Measurements from ENCODE around the gene C11orf52. TPM values are rescaled to one million over a fixed set of nuclear protein-coding genes. Genes with fewer than 3 reads are reported as not detected.

Gene C11orf52
- total and polyA plus RNA-seq, 2 donors (not counting 3 experiments of a cell fraction or from before 2014, with no cell fraction given): 0.31 to 0.76 TPM

GRCh38 chr11:111912535-111912934 lies 6.2 kb upstream of the C11orf52 start, which contains the start of gene HSPB2:
TSS of gene HSPB2 (plus strand) at chr11:111912734. CDS start at chr11:111912830, 96 bp downstream.
- Histone ChIP-seq H3K79me2 (ENCODE audit: control insufficient read depth, insufficient read depth, low read length) (no peaks in the 10 kb centered on the region), H3K36me3 (ENCODE audit: control insufficient read depth in 2 of 2, extremely low read depth in 1 of 2, insufficient read depth in 2 of 2, low read length in 2 of 2) (no peaks in the 10 kb centered on the region), H4K20me1 (replicated peaks; ENCODE audit: control insufficient read depth, extremely low read depth, insufficient read depth, low read length) (no peaks in the 10 kb centered on the region), H3K27me3 (ENCODE audit: control insufficient read depth in 2 of 2, insufficient read depth in 2 of 2, low read length in 2 of 2) (peaks cover 2 to 9% of the 10 kb centered on the region in 2 experiments), H3K27ac (ENCODE audit: insufficient read depth, low read depth, low read length) (no peak within 1 kb of the TSS), H3K4me1 (ENCODE audit: control insufficient read depth, extremely low read depth, insufficient read depth, low read length) (peaks cover 6% of the 10 kb centered on the region), H3K9me3 (replicated peaks; ENCODE audit: control insufficient read depth, insufficient read depth, low read length) (no peaks in the 10 kb centered on the region), H2AFZ (ENCODE audit: low read depth, low read length) (peak within 1 kb of the TSS; percentile 38), H3K9me1 (replicated peaks; ENCODE audit: control insufficient read depth, extremely low read depth, insufficient read depth, low read length) (no peaks in the 10 kb centered on the region), H3K4me2 (ENCODE audit: insufficient read depth, low read length) (no peak within 1 kb of the TSS), H3K4me3 (replicated peaks in 1 of 3; ENCODE audit: insufficient read depth in 1 of 3, low read depth in 1 of 3, low read length in 3 of 3) (no peak within 1 kb of the TSS), H3K9ac (replicated peaks; ENCODE audit: extremely low read depth, insufficient read depth, low read length) (no peak within 1 kb of the TSS)
- dilution Hi-C loops (cut with MboI; ENCODE audit: extremely low pct_ligation_motif_present, low sequenced_read_pairs): no loop called here
- BruUV-seq (replicated peaks): no TSS peak
- POLR2A ChIA-PET: no interaction called here
- CTCF ChIA-PET: interaction anchor here (0.5 to 1.1 kb wide), 2 partner anchors 31 to 41 kb away, joined by 3 read pairs; no protein-coding TSS in a partner anchor
- DNase-seq (ENCODE audit: low read depth, low spot score): no peak
- no peak for TF ChIP-seq FOS (IDR thresholded peaks at IDR 0.05; ENCODE audit: borderline replicate concordance, insufficient read depth, low read length)
- TF ChIP-seq POLR2A (IDR thresholded peaks at IDR 0.05; ENCODE audit: low read depth, low read length): no peak
- no peak for TF ChIP-seq GATA2 (IDR thresholded peaks at IDR 0.05; ENCODE audit: insufficient read depth, insufficient read length, low read depth, low read length)
- FAIRE-seq: no peak
- intact Hi-C loops (cut with micrococcal nuclease): no loop called here

GRCh38 chr11:111913031-111913861 lies 5.5 kb upstream of the C11orf52 start:
- FAIRE-seq (no peak), DNase-seq (ENCODE audit: low read depth, low spot score) (no peak)
- Histone ChIP-seq H3K9ac (replicated peaks; ENCODE audit: extremely low read depth, insufficient read depth, low read length) (no peak overlapping the region), H3K4me3 (replicated peaks in 1 of 3; ENCODE audit: insufficient read depth in 1 of 3, low read depth in 1 of 3, low read length in 3 of 3) (no peak overlapping the region), H3K4me2 (ENCODE audit: insufficient read depth, low read length) (no peak overlapping the region), H3K9me3 (replicated peaks; ENCODE audit: control insufficient read depth, insufficient read depth, low read length) (no peaks in the 10 kb centered on the region), H2AFZ (ENCODE audit: low read depth, low read length) (peak overlapping the region; percentile 38), H3K4me1 (ENCODE audit: control insufficient read depth, extremely low read depth, insufficient read depth, low read length) (peaks cover 6% of the 10 kb centered on the region), H3K27me3 (ENCODE audit: control insufficient read depth in 2 of 2, insufficient read depth in 2 of 2, low read length in 2 of 2) (peaks cover 2 to 9% of the 10 kb centered on the region in 2 experiments), H3K36me3 (ENCODE audit: control insufficient read depth in 2 of 2, extremely low read depth in 1 of 2, insufficient read depth in 2 of 2, low read length in 2 of 2) (no peaks in the 10 kb centered on the region), H3K79me2 (ENCODE audit: control insufficient read depth, insufficient read depth, low read length) (no peaks in the 10 kb centered on the region), H4K20me1 (replicated peaks; ENCODE audit: control insufficient read depth, extremely low read depth, insufficient read depth, low read length) (no peaks in the 10 kb centered on the region), H3K9me1 (replicated peaks; ENCODE audit: control insufficient read depth, extremely low read depth, insufficient read depth, low read length) (no peaks in the 10 kb centered on the region), H3K27ac (ENCODE audit: insufficient read depth, low read depth, low read length) (no peak overlapping the region)
- BruUV-seq (replicated peaks): no TSS peak
- CTCF ChIA-PET: interaction anchor here (0.7 to 1.2 kb wide), 4 partner anchors 12 to 69 kb away, joined by 3 to 7 read pairs (median 3); no protein-coding TSS in a partner anchor
- POLR2A ChIA-PET: no interaction called here
- intact Hi-C loops (cut with micrococcal nuclease) (no loop called here), dilution Hi-C loops (cut with MboI; ENCODE audit: extremely low pct_ligation_motif_present, low sequenced_read_pairs) (no loop called here)
- no peak for TF ChIP-seq POLR2A (IDR thresholded peaks at IDR 0.05; ENCODE audit: low read depth, low read length)
- TF ChIP-seq MYC (IDR thresholded peaks at IDR 0.05; ENCODE audit: low read depth, low read length): no peak
- TF ChIP-seq EZH2 (IDR thresholded peaks at IDR 0.05; ENCODE audit: borderline replicate concordance, low read depth, low read length, severe bottlenecking): no peak
- TF ChIP-seq, protein P1, sequence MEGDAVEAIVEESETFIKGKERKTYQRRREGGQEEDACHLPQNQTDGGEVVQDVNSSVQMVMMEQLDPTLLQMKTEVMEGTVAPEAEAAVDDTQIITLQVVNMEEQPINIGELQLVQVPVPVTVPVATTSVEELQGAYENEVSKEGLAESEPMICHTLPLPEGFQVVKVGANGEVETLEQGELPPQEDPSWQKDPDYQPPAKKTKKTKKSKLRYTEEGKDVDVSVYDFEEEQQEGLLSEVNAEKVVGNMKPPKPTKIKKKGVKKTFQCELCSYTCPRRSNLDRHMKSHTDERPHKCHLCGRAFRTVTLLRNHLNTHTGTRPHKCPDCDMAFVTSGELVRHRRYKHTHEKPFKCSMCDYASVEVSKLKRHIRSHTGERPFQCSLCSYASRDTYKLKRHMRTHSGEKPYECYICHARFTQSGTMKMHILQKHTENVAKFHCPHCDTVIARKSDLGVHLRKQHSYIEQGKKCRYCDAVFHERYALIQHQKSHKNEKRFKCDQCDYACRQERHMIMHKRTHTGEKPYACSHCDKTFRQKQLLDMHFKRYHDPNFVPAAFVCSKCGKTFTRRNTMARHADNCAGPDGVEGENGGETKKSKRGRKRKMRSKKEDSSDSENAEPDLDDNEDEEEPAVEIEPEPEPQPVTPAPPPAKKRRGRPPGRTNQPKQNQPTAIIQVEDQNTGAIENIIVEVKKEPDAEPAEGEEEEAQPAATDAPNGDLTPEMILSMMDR (IDR thresholded peaks at IDR 0.05; ENCODE audit: extremely low read depth in 1 of 2, insufficient read depth in 1 of 2, low read depth in 1 of 2, low read length in 2 of 2): no peak
- no peak for TF ChIP-seq MAX (IDR thresholded peaks at IDR 0.05; ENCODE audit: insufficient read depth, insufficient read length)
- no peak for TF ChIP-seq JUN (IDR thresholded peaks at IDR 0.05; ENCODE audit: borderline replicate concordance, insufficient read depth, insufficient read length, low read depth)
- no peak for TF ChIP-seq FOS (IDR thresholded peaks at IDR 0.05; ENCODE audit: borderline replicate concordance, insufficient read depth, low read length)
- TF ChIP-seq GATA2 (IDR thresholded peaks at IDR 0.05; ENCODE audit: insufficient read depth, insufficient read length, low read depth, low read length): no peak
- no peak for TF ChIP-seq POLR2AphosphoS5 (IDR thresholded peaks at IDR 0.05; ENCODE audit: insufficient read depth, low read depth, low read length)
